HEK293T (cell line): ENCODE data around the gene PRND.

Experiments used
- CTCF ChIA-PET: fragments of 350-600 bp; formaldehyde crosslinking; extraction: SDS; loops from one replicate; lab custom pipeline; 2021; ENCODE audit warnings: antibody characterized with exemption, inconsistent platforms; lab: Yijun Ruan, JAX
- POLR2A ChIA-PET: fragments of 350-600 bp; formaldehyde crosslinking; extraction: SDS; loops from one replicate; lab custom pipeline; 2020; ENCODE audit warnings: antibody characterized with exemption, inconsistent platforms; lab: Yijun Ruan, JAX
- DNase-seq: peaks from one replicate; pipeline ENCODE4 v3.0.0; 2012; ENCODE audit warnings: mixed read lengths; ENCODE audit errors: extremely low spot score
- ARNT ChIP-seq: fragments of 450-650 bp; IDR thresholded peaks from 2 replicates; pipeline ENCODE4 v1.6.1; 2017; ENCODE audit warnings: mild to moderate bottlenecking
- BHLHE40 ChIP-seq: fragments of 450-650 bp; IDR thresholded peaks from 2 replicates; pipeline ENCODE4 v1.6.1; 2016; ENCODE audit warnings: mild to moderate bottlenecking, moderate library complexity, borderline replicate concordance
- CTBP1 ChIP-seq: fragments of 450-650 bp; IDR thresholded peaks from 2 replicates; pipeline ENCODE4 v1.6.1; 2016; ENCODE audit warnings: borderline replicate concordance
- ELF4 ChIP-seq: fragments of 450-650 bp; IDR thresholded peaks from 2 replicates; pipeline ENCODE4 v1.6.1; 2017; ENCODE audit warnings: antibody characterized with exemption
- FOXA1 ChIP-seq: fragments of 450-650 bp; IDR thresholded peaks from 2 replicates; pipeline ENCODE4 v1.6.1; 2016; ENCODE audit warnings: mild to moderate bottlenecking
- FOXK2 ChIP-seq: fragments of 450-650 bp; IDR thresholded peaks from 2 replicates; pipeline ENCODE4 v1.6.1; 2016; ENCODE audit warnings: mild to moderate bottlenecking
- FOXM1 ChIP-seq: fragments of 450-650 bp; IDR thresholded peaks from 2 replicates; pipeline ENCODE4 v1.6.1; 2017; ENCODE audit warnings: mild to moderate bottlenecking, borderline replicate concordance
- HDGF ChIP-seq: fragments of 450-650 bp; IDR thresholded peaks from 2 replicates; pipeline ENCODE4 v1.6.1; 2017; ENCODE audit warnings: antibody characterized with exemption, borderline replicate concordance
- L3MBTL2 ChIP-seq: fragments of 450-650 bp; conservative IDR thresholded peaks from 2 replicates; pipeline ENCODE4 v1.6.1; 2016; ENCODE audit warnings: mild to moderate bottlenecking
- LEF1 ChIP-seq: fragments of 450-650 bp; IDR thresholded peaks from 2 replicates; pipeline ENCODE4 v1.6.1; 2017; ENCODE audit warnings: mild to moderate bottlenecking, borderline replicate concordance
- NFRKB ChIP-seq: fragments of 450-650 bp; IDR thresholded peaks from 2 replicates; pipeline ENCODE4 v1.6.1; 2016; ENCODE audit warnings: mild to moderate bottlenecking, moderate library complexity
- PKNOX1 ChIP-seq: fragments of 450-650 bp; IDR thresholded peaks from 2 replicates; pipeline ENCODE4 v1.6.1; 2016
- SP1 ChIP-seq: fragments of 450-650 bp; IDR thresholded peaks from 2 replicates; pipeline ENCODE4 v1.6.1; 2017
- SUZ12 ChIP-seq: fragments of 450-650 bp; IDR thresholded peaks from 2 replicates; pipeline ENCODE4 v1.6.1; 2016; ENCODE audit warnings: mild to moderate bottlenecking
- TARDBP ChIP-seq: fragments of 450-650 bp; IDR thresholded peaks from 2 replicates; pipeline ENCODE4 v1.6.1; 2016
- ZNF384 ChIP-seq: fragments of 450-650 bp; IDR thresholded peaks from 2 replicates; pipeline ENCODE4 v1.6.1; 2016

PRND gene

GRCh38 chr20:4776079-4776630 lies 54.4 kb downstream of the PRND start:
- TF ChIP-seq L3MBTL2 = no peak
- TF ChIP-seq ZNF384 = no peak
- no peak for TF ChIP-seq ARNT
- no peak for TF ChIP-seq FOXK2
- TF ChIP-seq SUZ12 = no peak
- no peak for TF ChIP-seq ELF4
- no peak for TF ChIP-seq BHLHE40
- TF ChIP-seq SP1 = no peak
- TF ChIP-seq FOXM1 = no peak
- no peak for TF ChIP-seq CTBP1
- TF ChIP-seq LEF1 = no peak
- no peak for TF ChIP-seq PKNOX1
- TF ChIP-seq TARDBP = no peak
- TF ChIP-seq NFRKB = no peak
- no peak for TF ChIP-seq FOXA1
- TF ChIP-seq HDGF = no peak
- ChIA-PET CTCF (no interaction called here), POLR2A (no interaction called here)
- no peak for DNase-seq
